Measurements from ENCODE around the gene CDY2B.
"Not testable (repeated sequence)": the region's sequence is repeated elsewhere in the genome, so short reads cannot be mapped to it uniquely, and the experiment has no call there.

CDY2B gene

DNA sequence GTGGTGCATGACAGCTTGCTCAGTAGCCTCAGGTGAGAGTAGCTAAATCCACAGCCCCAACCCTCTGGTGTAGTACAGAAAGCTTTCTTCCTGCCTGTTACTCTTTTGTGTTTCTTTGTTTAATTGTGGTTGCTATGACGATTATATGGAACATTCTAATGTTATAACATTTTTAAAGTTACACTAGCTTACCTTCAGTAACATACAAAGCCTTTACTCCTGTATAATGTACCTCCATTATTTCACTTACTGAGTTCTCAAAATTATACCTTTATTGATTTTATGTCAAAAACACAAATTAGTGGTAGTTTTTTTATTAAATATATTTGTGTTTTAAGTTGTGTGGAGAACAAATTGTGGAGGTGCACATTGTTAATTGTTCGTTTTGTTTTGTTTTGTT lies at the start of gene CDY2B:
Gene CDY2B, minus strand, starts transcription at position 101 of the 400 bp plus-strand sequence. CDS start 328 bp downstream, outside the sequence.
- DNase-seq, result not testable (repeated sequence)

DNA sequence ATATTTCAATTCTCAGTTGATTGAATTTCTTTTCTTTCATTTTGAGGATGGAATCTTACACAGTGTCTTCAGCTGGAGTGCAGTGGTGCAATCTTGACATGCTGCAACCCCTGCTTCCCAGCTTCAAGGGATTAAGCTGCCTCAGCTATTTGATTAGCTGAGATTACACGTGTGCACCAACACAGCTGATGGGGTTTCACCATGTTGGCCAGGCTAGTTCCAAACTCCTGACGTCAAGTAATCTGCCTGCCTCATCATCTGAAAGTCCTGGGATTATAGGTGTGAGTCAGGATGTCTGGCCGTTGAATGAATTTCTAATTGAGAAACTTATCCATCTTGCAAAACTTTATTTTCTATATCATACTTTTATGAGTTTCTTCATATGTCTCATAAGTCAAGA lies 28.0 kb upstream of the CDY2B start:
- not testable (repeated sequence) for DNase-seq

DNA sequence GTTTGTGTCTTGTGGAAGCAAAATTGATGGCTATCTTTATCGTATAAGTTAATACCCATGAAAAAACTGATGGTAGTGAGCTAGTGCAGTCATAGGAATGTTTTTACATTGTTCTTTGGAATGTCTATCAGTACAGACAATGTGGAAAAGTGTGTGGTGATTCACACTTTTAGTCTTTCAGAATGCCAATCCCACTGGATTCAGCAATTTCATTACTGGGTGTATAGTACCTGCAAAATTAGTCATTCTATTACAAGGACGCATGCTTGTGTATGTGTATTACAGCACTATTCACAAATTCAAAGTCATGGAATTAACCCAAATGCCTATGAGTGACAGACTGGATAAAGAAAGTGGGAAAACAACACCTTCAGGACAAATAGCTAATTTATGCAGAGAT lies 27.3 kb upstream of the CDY2B start:
- DNase-seq, result not testable (repeated sequence)

DNA sequence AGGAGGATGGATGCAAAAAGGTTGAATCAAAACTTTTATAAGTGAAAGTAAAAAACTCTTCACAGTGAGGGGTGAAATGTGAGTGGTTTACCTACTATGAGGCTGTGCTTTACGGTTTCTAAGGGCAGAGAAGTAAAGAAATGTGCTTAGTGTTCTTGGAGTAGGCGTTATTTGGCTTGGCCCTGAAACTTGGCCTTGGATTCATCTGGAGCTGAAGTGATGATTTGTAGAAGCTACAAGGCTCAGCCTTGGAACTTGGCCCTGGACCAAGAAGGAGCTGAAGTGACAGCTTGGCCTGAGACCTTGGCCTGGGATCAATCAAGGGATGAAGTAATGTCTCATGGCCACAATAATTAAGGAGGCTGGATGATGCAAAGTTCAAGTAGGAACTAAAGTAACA lies 1.7 kb upstream of the CDY2B start:
- DNase-seq, result not testable (repeated sequence)

DNA sequence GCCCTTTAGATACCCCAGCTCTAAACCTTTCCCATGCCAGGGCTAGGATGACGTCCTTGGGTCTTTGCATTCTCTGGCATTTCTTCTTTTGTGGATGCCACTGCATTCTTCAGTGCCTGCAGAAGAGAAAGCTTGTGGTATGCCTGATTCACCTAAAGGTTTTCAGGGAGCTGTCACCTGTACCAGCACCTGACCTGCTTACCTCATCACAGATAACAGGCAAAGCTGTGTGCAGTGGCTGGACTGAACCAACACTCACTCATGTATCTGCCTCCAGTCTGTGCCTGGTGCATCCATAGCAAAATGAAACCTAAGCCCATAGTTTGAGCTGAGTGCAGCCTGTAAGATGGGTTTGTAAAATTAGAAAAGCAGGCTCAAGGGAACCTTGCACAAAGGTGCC lies 3.3 kb downstream of the CDY2B start:
- not testable (repeated sequence) for DNase-seq

GRCh38 chrY:17875401-17875800 lies 4.6 kb downstream of the CDY2B start:
- DNase-seq, result not testable (repeated sequence)

DNA sequence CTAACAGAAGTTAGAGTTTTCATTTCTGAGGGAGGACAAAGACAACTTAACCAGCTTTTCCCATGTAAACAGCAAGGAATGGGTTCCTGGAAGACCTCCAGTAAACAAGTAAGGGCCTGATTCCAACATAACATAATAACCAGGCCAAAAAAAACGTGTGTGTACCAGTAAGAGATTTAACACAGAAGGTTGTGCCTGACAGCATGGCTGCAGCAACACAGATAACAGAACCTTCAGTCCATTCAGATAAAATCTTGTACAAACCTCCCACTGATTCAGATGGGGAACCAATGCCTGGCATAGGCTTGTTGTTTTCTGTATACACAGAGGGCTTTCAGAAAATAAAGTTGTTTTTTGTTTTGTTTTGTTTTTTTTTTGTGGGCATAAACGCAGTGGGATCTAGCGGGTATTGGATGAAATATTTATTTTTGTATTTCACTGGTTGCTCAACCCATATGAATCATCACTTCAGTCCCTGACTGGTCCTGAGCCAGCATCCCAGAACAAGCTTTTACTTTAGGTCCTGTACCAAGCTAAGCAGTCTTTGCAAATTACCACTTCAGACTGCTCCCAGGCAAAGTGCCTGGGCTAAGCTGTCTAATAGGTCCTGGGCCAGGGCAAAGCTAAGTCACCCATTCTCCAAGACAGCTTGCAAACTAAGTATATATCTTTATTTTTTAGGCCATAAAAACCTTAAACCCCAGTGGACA lies 8.7 kb downstream of the CDY2B start:
- not testable (repeated sequence) for DNase-seq

- DNase-seq, result not testable (repeated sequence)
Measured at GRCh38 chrY:17870737-17871136, 9.3 kb downstream of the CDY2B start.

GRCh38 chrY:17867850-17868249 lies 12.2 kb downstream of the CDY2B start:
- not testable (repeated sequence) for DNase-seq

DNA sequence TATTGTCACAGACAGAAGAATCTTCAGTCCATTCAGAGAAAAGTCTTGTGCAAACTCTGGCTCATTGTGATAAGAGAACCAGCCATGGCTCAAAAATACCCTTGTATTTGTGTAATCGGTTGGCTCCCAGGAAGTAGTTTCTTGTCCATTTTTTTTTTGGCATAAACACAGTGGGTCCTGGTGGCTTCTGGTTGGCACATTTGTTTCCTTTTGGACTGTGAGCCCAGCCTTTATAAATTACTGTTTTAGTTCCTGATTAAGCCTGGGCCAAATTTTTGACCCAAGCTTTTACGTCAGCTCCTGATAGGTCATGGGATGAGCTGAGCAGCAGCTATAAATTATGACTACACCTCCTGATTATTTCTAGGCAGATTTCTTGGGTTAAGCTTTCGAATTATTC lies 19.4 kb downstream of the CDY2B start:
- not testable (repeated sequence) for DNase-seq

GRCh38 chrY:17856963-17857848 lies 22.8 kb downstream of the CDY2B start:
- DNase-seq, result not testable (repeated sequence)

GRCh38 chrY:17856508-17856907 lies 23.5 kb downstream of the CDY2B start:
- not testable (repeated sequence) for DNase-seq

- not testable (repeated sequence) for DNase-seq
Measured at GRCh38 chrY:17849131-17849530, 30.9 kb downstream of the CDY2B start.

- not testable (repeated sequence) for DNase-seq
Measured at GRCh38 chrY:17832149-17832548, 47.9 kb downstream of the CDY2B start.
